ENCODE measurements around the gene TTC3.

The TTC3 gene

GRCh38 chr21:37231249-37231645 lies 158.2 kb downstream of the TTC3 start:
- no peaks in the 10 kb centered on the region for H3K27me3 ChIP-seq (ENCODE audit: control insufficient read depth, insufficient read depth, low read length)
- H3K4me2 ChIP-seq (ENCODE audit: low read length) = no peak overlapping the region
- H3K36me3 ChIP-seq (ENCODE audit: control insufficient read depth, insufficient read depth, low read length) = no peaks in the 10 kb centered on the region

DNA sequence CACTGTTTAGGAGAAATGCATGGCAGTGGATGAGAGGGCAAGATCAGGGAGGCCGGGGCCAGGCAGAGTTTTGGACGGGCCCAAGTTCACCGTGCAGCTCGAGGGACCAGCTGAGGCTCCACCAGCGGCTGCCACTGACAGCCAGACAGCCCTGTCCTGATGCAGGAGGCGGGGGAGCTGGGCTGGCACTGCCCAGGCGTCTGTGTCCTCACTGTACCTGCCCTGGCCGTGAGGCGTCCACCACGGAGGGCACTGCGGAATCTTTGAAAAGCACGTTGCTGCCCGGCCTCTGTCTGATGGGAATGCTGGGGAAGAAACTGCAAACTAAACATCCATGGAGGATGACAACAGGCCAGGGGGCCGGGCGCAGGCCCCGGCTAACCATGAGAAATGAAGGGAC lies 158.6 kb downstream of the TTC3 start:
- no peaks in the 10 kb centered on the region for H3K36me3 ChIP-seq (ENCODE audit: control insufficient read depth, insufficient read depth, low read length)
- H3K4me2 ChIP-seq (ENCODE audit: low read length) = no peak overlapping the region
- H3K4me1 ChIP-seq = no peaks in the 10 kb centered on the region
- no peak overlapping the region for H3K9ac ChIP-seq
- peaks cover 2% of the 10 kb centered on the region for H3K79me2 ChIP-seq
- H3K27ac ChIP-seq = no peak overlapping the region
- TF ChIP-seq, protein P1, sequence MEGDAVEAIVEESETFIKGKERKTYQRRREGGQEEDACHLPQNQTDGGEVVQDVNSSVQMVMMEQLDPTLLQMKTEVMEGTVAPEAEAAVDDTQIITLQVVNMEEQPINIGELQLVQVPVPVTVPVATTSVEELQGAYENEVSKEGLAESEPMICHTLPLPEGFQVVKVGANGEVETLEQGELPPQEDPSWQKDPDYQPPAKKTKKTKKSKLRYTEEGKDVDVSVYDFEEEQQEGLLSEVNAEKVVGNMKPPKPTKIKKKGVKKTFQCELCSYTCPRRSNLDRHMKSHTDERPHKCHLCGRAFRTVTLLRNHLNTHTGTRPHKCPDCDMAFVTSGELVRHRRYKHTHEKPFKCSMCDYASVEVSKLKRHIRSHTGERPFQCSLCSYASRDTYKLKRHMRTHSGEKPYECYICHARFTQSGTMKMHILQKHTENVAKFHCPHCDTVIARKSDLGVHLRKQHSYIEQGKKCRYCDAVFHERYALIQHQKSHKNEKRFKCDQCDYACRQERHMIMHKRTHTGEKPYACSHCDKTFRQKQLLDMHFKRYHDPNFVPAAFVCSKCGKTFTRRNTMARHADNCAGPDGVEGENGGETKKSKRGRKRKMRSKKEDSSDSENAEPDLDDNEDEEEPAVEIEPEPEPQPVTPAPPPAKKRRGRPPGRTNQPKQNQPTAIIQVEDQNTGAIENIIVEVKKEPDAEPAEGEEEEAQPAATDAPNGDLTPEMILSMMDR (IDR thresholded peaks at IDR 0.05) = no peak
- no peak overlapping the region for H2AFZ ChIP-seq
- H3K27me3 ChIP-seq (ENCODE audit: control insufficient read depth, insufficient read depth, low read length) = no peaks in the 10 kb centered on the region
- no peaks in the 10 kb centered on the region for H3K9me3 ChIP-seq (ENCODE audit: control insufficient read depth, low read length)
- H3K4me3 ChIP-seq (ENCODE audit: low read depth, low read length) = no peak overlapping the region

More at GRCh38 chr21:37231249-37231645, 158.2 kb downstream of the TTC3 start:
- Histone ChIP-seq H3K4me3 (ENCODE audit: low read depth, low read length) (no peak overlapping the region), H3K9ac (no peak overlapping the region), H3K9me3 (ENCODE audit: control insufficient read depth, low read length) (no peaks in the 10 kb centered on the region), H2AFZ (no peak overlapping the region), H3K79me2 (peaks cover 2% of the 10 kb centered on the region), H3K4me1 (no peaks in the 10 kb centered on the region), H3K27ac (no peak overlapping the region)
- TF ChIP-seq, protein P1 (IDR thresholded peaks at IDR 0.05) = no peak

- H3K4me3 ChIP-seq (ENCODE audit: low read depth, low read length) = no peak overlapping the region
- no peak overlapping the region for H3K27ac ChIP-seq
- no peaks in the 10 kb centered on the region for H3K4me1 ChIP-seq
- TF ChIP-seq, protein P1 (IDR thresholded peaks at IDR 0.05) = no peak
- peaks cover 2% of the 10 kb centered on the region for H3K79me2 ChIP-seq
- no peak overlapping the region for H2AFZ ChIP-seq
- no peak overlapping the region for H3K9ac ChIP-seq
- H3K36me3 ChIP-seq (ENCODE audit: control insufficient read depth, insufficient read depth, low read length) = no peaks in the 10 kb centered on the region
- H3K27me3 ChIP-seq (ENCODE audit: control insufficient read depth, insufficient read depth, low read length) = no peaks in the 10 kb centered on the region
- H3K4me2 ChIP-seq (ENCODE audit: low read length) = no peak overlapping the region
- no peaks in the 10 kb centered on the region for H3K9me3 ChIP-seq (ENCODE audit: control insufficient read depth, low read length)
Measured at GRCh38 chr21:37232274-37233018, 159.4 kb downstream of the TTC3 start.

DNA sequence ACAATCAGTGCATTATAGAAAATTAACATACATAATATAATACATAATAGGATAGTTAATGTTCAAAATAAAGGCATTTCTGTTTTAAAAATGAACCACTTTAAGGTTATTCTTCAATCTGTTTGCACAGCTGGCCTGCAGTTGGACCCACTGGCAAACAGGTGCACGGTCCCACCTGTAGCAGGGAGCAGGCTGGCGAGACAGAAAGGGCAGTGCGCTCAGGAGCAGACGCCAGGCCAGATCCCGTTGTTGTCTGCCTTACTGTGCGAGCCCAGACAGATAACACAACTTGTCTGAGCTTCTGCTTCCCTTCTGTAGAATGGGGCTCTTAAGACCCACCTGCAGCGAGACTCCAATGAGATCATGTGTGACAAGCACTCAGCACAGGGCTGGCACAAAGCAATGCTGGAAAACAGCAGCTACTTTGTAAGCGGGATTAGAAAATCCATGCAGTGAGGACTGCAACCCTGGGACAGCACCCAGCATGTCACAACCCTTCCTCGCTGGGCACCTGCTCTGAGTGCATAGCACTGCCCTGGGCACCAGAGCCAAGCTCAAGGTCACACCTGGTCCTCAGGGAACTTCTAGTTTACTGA lies 160.6 kb downstream of the TTC3 start:
- H3K9me3 ChIP-seq (ENCODE audit: control insufficient read depth, low read length) = no peaks in the 10 kb centered on the region
- H3K79me2 ChIP-seq = peaks cover 2% of the 10 kb centered on the region
- no peaks in the 10 kb centered on the region for H3K36me3 ChIP-seq (ENCODE audit: control insufficient read depth, insufficient read depth, low read length)
- H3K4me1 ChIP-seq = no peaks in the 10 kb centered on the region
- no peak overlapping the region for H3K4me3 ChIP-seq (ENCODE audit: low read depth, low read length)
- no peak overlapping the region for H3K27ac ChIP-seq
- no peak overlapping the region for H3K9ac ChIP-seq
- H3K4me2 ChIP-seq (ENCODE audit: low read length) = no peak overlapping the region
- no peaks in the 10 kb centered on the region for H3K27me3 ChIP-seq (ENCODE audit: control insufficient read depth, insufficient read depth, low read length)
- TF ChIP-seq, protein P1 (IDR thresholded peaks at IDR 0.05) = no peak
- H2AFZ ChIP-seq = no peak overlapping the region
